Measurements from ENCODE around the gene DPEP1. TPM values are rescaled to one million over a fixed set of nuclear protein-coding genes. Genes with fewer than 3 reads are reported as not detected.
"Not testable (repeated sequence)": the region's sequence is repeated elsewhere in the genome, so short reads cannot be mapped to it uniquely, and the experiment has no call there.

The DPEP1 gene
- total RNA-seq, 2 donors from 2014 or later: 0.88 to 3.2 TPM

DNA sequence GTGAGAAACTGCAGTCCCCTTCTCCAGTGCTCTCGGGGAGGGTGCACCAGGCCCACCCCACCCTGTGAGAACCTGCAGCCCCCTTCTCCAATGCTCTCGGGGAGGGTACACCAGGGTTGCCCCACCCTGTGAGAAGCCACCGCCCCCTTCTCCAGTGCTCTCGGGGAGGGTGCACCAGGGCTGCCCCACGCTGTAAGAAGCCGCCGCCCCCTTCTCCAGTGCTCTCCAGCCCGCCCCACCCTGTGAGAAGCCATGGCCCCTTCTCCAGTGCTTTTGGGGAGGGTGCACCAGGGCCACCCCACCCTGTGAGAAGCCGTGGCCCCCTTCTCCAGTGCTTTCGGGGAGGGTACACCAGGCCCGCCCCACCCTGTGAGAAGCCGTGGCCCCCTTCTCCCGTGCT lies 56.3 kb downstream of the DPEP1 start:
- WGBS, 2 experiments (ENCODE audit: insufficient coverage in 1 of 2, insufficient read length in 1 of 2): 87 to 94% methylated on average over 5 to 13 of the region's 13 CpGs
- Mint-ChIP-seq H3K27ac (no peak overlapping the region), H3K27me3 (ENCODE audit: insufficient read depth) (no peaks in the 10 kb centered on the region), H3K9me3 (peaks cover 55% of the 10 kb centered on the region), H3K4me1 (no peaks in the 10 kb centered on the region), H3K4me3 (no peak overlapping the region), H3K36me3 (ENCODE audit: low read depth) (peaks cover 50% of the 10 kb centered on the region)
- no peak overlapping the region for H3K9ac ChIP-seq (ENCODE audit: extremely low read depth, low read length, poor library complexity, severe bottlenecking)
- no peak for DNase-seq
- H3K27ac ChIP-seq (ENCODE audit: low read depth, low read length): no peak overlapping the region
- peaks cover 18% of the 10 kb centered on the region for H3K36me3 ChIP-seq (ENCODE audit: control insufficient read depth, insufficient read depth, low read length)
- H3K9me3 ChIP-seq (ENCODE audit: control insufficient read depth, low read length): peaks cover 16% of the 10 kb centered on the region
- TF ChIP-seq, protein P1, sequence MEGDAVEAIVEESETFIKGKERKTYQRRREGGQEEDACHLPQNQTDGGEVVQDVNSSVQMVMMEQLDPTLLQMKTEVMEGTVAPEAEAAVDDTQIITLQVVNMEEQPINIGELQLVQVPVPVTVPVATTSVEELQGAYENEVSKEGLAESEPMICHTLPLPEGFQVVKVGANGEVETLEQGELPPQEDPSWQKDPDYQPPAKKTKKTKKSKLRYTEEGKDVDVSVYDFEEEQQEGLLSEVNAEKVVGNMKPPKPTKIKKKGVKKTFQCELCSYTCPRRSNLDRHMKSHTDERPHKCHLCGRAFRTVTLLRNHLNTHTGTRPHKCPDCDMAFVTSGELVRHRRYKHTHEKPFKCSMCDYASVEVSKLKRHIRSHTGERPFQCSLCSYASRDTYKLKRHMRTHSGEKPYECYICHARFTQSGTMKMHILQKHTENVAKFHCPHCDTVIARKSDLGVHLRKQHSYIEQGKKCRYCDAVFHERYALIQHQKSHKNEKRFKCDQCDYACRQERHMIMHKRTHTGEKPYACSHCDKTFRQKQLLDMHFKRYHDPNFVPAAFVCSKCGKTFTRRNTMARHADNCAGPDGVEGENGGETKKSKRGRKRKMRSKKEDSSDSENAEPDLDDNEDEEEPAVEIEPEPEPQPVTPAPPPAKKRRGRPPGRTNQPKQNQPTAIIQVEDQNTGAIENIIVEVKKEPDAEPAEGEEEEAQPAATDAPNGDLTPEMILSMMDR (conservative IDR thresholded peaks at IDR 0.05): no peak
- no peaks in the 10 kb centered on the region for H3K4me1 ChIP-seq (ENCODE audit: control insufficient read depth, insufficient read depth, low read length)
- H3K27me3 ChIP-seq (ENCODE audit: control insufficient read depth, insufficient read depth, low read length, poor library complexity, severe bottlenecking): no peaks in the 10 kb centered on the region
- no peak overlapping the region for H3K4me3 ChIP-seq (ENCODE audit: low read length)

DNA sequence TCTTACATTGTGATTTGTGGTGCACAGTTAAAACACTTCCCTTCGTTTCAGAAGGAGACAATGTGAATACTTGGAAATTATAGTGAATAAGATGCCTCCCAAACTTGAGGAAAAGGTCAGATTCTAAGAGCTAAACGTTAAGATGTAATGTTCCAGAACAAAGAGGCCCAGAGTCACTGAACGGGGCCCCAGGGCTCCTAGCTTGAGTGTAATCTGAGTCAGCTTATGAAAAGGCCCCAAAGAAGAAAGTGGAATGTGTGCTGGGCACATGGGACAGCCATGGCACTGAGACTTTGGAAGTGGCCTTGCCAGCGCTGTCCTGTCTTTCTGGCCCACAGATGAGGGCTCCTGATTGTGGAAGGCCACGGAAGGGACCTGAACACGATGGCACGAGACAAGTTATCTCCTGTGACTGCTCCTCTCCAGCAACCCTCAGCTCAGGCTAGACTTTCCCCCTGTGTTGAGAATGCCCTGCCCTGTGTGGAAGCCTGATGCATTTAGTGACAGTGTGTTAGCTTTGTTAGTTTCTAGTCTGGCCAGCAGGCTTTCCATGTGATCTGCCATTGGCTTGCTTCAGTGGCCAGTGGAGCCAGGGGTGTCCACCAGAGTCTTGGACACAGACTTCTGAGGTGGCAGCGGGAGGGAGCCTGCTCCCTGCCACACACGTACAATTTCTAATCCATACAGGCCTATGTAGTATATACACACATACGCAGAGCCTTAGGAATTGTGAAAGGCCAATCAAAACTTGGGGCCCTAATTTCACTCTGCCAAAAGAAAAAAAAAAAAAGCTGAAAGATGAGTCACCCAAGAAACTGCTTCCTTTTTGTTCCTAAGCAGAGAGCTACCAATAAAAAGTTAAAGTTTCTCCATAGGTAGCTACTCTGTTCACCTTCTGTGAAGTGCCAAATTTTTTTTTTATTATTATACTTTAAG lies 57.3 kb downstream of the DPEP1 start:
- TF ChIP-seq, protein P1 (conservative IDR thresholded peaks at IDR 0.05): no peak
- no peaks in the 10 kb centered on the region for H3K4me1 Mint-ChIP-seq
- H3K36me3 ChIP-seq (ENCODE audit: control insufficient read depth, insufficient read depth, low read length): peaks cover 15% of the 10 kb centered on the region
- no peak overlapping the region for H3K4me3 Mint-ChIP-seq
- peaks cover 50% of the 10 kb centered on the region for H3K36me3 Mint-ChIP-seq (ENCODE audit: low read depth)
- no peak overlapping the region for H3K27ac Mint-ChIP-seq
- no peaks in the 10 kb centered on the region for H3K27me3 ChIP-seq (ENCODE audit: control insufficient read depth, insufficient read depth, low read length, poor library complexity, severe bottlenecking)
- peaks cover 14% of the 10 kb centered on the region for H3K9me3 ChIP-seq (ENCODE audit: control insufficient read depth, low read length)
- no peak overlapping the region for H3K4me3 ChIP-seq (ENCODE audit: low read length)
- no peak overlapping the region for H3K9ac ChIP-seq (ENCODE audit: extremely low read depth, low read length, poor library complexity, severe bottlenecking)
- no peaks in the 10 kb centered on the region for H3K4me1 ChIP-seq (ENCODE audit: control insufficient read depth, insufficient read depth, low read length)
- H3K27me3 Mint-ChIP-seq (ENCODE audit: insufficient read depth): no peaks in the 10 kb centered on the region
- 90 to 95% methylated on average over 9 to 10 of the region's 10 CpGs for WGBS, 2 experiments (ENCODE audit: insufficient coverage in 1 of 2, insufficient read length in 1 of 2)
- peaks cover 55% of the 10 kb centered on the region for H3K9me3 Mint-ChIP-seq
- DNase-seq: no peak
- no peak overlapping the region for H3K27ac ChIP-seq (ENCODE audit: low read depth, low read length)

DNA sequence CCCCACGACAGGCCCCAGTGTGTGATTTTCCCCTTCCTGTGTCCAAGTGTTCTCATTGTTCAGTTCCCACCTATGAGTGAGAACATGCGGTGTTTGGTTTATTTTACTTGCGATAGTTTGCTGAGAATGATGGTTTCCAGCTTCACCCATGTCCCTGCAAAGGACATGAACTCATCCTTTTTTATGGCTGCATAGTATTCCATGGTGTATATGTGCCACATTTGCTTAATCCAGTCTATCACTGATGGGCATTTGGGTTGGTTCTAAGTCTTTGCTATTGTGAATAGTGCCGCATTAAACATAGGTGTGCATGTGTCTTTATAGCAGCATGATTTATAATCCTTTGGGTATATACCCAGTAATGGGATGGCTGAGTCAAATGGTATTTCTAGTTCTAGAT lies 58.1 kb downstream of the DPEP1 start:
- not testable (repeated sequence) for H3K27ac Mint-ChIP-seq; H3K27ac ChIP-seq (ENCODE audit: low read depth, low read length); H3K4me1 ChIP-seq (ENCODE audit: control insufficient read depth, insufficient read depth, low read length); H3K4me1 Mint-ChIP-seq; DNase-seq; H3K27me3 Mint-ChIP-seq (ENCODE audit: insufficient read depth); H3K4me3 Mint-ChIP-seq; H3K9me3 ChIP-seq (ENCODE audit: control insufficient read depth, low read length); H3K4me3 ChIP-seq (ENCODE audit: low read length); H3K27me3 ChIP-seq (ENCODE audit: control insufficient read depth, insufficient read depth, low read length, poor library complexity, severe bottlenecking); H3K9ac ChIP-seq (ENCODE audit: extremely low read depth, low read length, poor library complexity, severe bottlenecking)
- Mint-ChIP-seq H3K9me3 (peaks cover 53% of the 10 kb centered on the region), H3K36me3 (ENCODE audit: low read depth) (peaks cover 42% of the 10 kb centered on the region)
- H3K36me3 ChIP-seq (ENCODE audit: control insufficient read depth, insufficient read depth, low read length): peaks cover 10% of the 10 kb centered on the region
- 99% methylated on average over 4 of the region's 4 CpGs; no CpG with 5 or more reads in 1 of the 2 experiments for WGBS, 2 experiments (ENCODE audit: insufficient coverage in 1 of 2, insufficient read length in 1 of 2)
